HepG2 (cell line): ENCODE data around the gene FMNL1. TPM values are rescaled to one million over a fixed set of nuclear protein-coding genes. Genes with fewer than 3 reads are reported as not detected.

Source experiments
- ARID2 ChIP-seq: sonication (generic); formaldehyde crosslinking; IDR thresholded peaks from 2 replicates; pipeline ENCODE4 v1.8.1; 2022; ENCODE audit warnings: mild to moderate bottlenecking, missing genetic modification reagents, borderline replicate concordance
- CCAR2 ChIP-seq: fragments of 200-400 bp; formaldehyde crosslinking; optimal IDR thresholded peaks from 2 replicates; pipeline ENCODE3; 2018; ENCODE audit warnings: low read depth, mild to moderate bottlenecking, low read length, moderate library complexity
- CENPT ChIP-seq: sonication (generic); formaldehyde crosslinking; IDR thresholded peaks from 2 replicates; pipeline ENCODE4 v1.8.0; 2022; ENCODE audit warnings: low read depth, mild to moderate bottlenecking, moderate library complexity, missing genetic modification reagents
- FOSL1 ChIP-seq: sonication (generic); formaldehyde crosslinking; IDR thresholded peaks from 2 replicates; pipeline ENCODE4 v1.9.0; 2021; ENCODE audit warnings: missing genetic modification reagents, borderline replicate concordance
- ISX ChIP-seq: sonication (generic); formaldehyde crosslinking; conservative IDR thresholded peaks from 2 replicates; pipeline ENCODE4 v1.5.0; 2020; ENCODE audit warnings: missing genetic modification reagents
- MLLT10 ChIP-seq: sonication (generic); formaldehyde crosslinking; IDR thresholded peaks from 2 replicates; pipeline ENCODE4 v1.4.0; 2020; ENCODE audit warnings: missing genetic modification reagents
- NRL ChIP-seq: sonication (generic); formaldehyde crosslinking; IDR thresholded peaks from 2 replicates; pipeline ENCODE4 v1.5.0; 2020; ENCODE audit warnings: missing genetic modification reagents, mild to moderate bottlenecking, moderate library complexity, borderline replicate concordance
- POLR2A ChIP-seq, 2 experiments: IDR thresholded peaks; 2 replicates each; pipeline ENCODE4 v1.6.1; 2011; ENCODE audit warnings: low read depth in 2 of 2, low read length in 2 of 2, mild to moderate bottlenecking in 1 of 2, moderate library complexity in 1 of 2; ENCODE audit not compliant: insufficient read depth in 1 of 2
- REXO4 ChIP-seq: sonication (generic); formaldehyde crosslinking; IDR thresholded peaks from 2 replicates; pipeline ENCODE4 v1.8.0; 2022; ENCODE audit warnings: missing genetic modification reagents, mild to moderate bottlenecking, borderline replicate concordance
- RFX1 ChIP-seq: fragments of 450-650 bp; IDR thresholded peaks from 2 replicates; pipeline ENCODE4 v1.6.1; 2017
- RFXANK ChIP-seq: IDR thresholded peaks from 2 replicates; pipeline ENCODE4 v1.6.1; 2016
- RFXAP ChIP-seq: sonication (generic); formaldehyde crosslinking; IDR thresholded peaks from 2 replicates; pipeline ENCODE4 v1.4.0; 2020; ENCODE audit warnings: missing genetic modification reagents, borderline replicate concordance
- SOX6 ChIP-seq, 2 experiments: fragments of 450-650 bp in 1 of 2; sonication (generic) in 1 of 2; formaldehyde crosslinking in 1 of 2; IDR thresholded peaks; 2 replicates each; pipeline versions ENCODE4 v1.4.0 to v1.6.1; 2017 to 2020; ENCODE audit warnings: antibody characterized with exemption in 1 of 2, mild to moderate bottlenecking in 1 of 2, missing genetic modification reagents in 1 of 2
- THYN1 ChIP-seq: sonication (generic); formaldehyde crosslinking; IDR thresholded peaks from 2 replicates; pipeline ENCODE4 v1.8.1; 2023; ENCODE audit warnings: low read depth, mild to moderate bottlenecking, moderate library complexity, missing genetic modification reagents, borderline replicate concordance
- ZNF101 ChIP-seq: sonication (generic); formaldehyde crosslinking; IDR thresholded peaks from 2 replicates; pipeline ENCODE4 v1.4.0; 2020; ENCODE audit warnings: mild to moderate bottlenecking, low read depth, missing genetic modification reagents, borderline replicate concordance
- ZNF296 ChIP-seq: sonication (generic); formaldehyde crosslinking; conservative IDR thresholded peaks from 2 replicates; pipeline ENCODE4 v1.5.0; 2020; ENCODE audit warnings: mild to moderate bottlenecking, missing genetic modification reagents
- ZNF30 ChIP-seq: sonication (generic); formaldehyde crosslinking; IDR thresholded peaks from 2 replicates; pipeline ENCODE4 v1.5.0; 2020; ENCODE audit warnings: mild to moderate bottlenecking, missing genetic modification reagents
- ZNF329 ChIP-seq: sonication (generic); formaldehyde crosslinking; IDR thresholded peaks from 2 replicates; pipeline ENCODE4 v1.9.0; 2021; ENCODE audit warnings: low read depth, mild to moderate bottlenecking, missing genetic modification reagents
- ZNF672 ChIP-seq: sonication (generic); formaldehyde crosslinking; IDR thresholded peaks from 2 replicates; pipeline ENCODE4 v1.8.1; 2022; ENCODE audit warnings: missing genetic modification reagents
- ZNF780A ChIP-seq: sonication (generic); formaldehyde crosslinking; IDR thresholded peaks from 2 replicates; pipeline ENCODE4 v1.8.0; 2022; ENCODE audit warnings: mild to moderate bottlenecking, missing genetic modification reagents, moderate library complexity
- polyA plus RNA-seq, 8 experiments: library from polyadenylated mRNA; depleted of rRNA in 3 of 8; stranded (reverse) in 7 of 8; unstranded in 1 of 8; fragments of >200 nt; fragmentation: Illumina TruSeq in 4 of 8; extraction: Trizol in 4 of 8; gene quantifications; 2 replicates each; pipeline versions ENCODE4 v1.2.1 to v1.2.3, GENCODE V29; 2011 to 2016; ENCODE audit warnings: low read depth in 4 of 8, missing spikeins in 1 of 8, mixed read lengths in 1 of 8; ENCODE audit not compliant: insufficient read depth in 1 of 8
- total RNA-seq, 5 experiments: library from RNA; depleted of rRNA; stranded (reverse); fragments of >200 nt; fragmentation: Illumina TruSeq; extraction: Trizol; gene quantifications; 2 replicates each; pipeline ENCODE4 v1.2.3, GENCODE V29; 2016; ENCODE audit warnings: low read depth in 1 of 5
- TF ChIP-seq, protein P1 (sequence below): IDR thresholded peaks from 2 replicates; pipeline ENCODE4 v1.6.1; 2012; ENCODE audit warnings: low read depth, low read length, improper control_type of control experiment
- TF ChIP-seq, protein P2 (sequence below): sonication (generic); formaldehyde crosslinking; IDR thresholded peaks from 2 replicates; pipeline ENCODE4 v1.5.0; 2020; ENCODE audit warnings: mild to moderate bottlenecking, missing genetic modification reagents
- TF ChIP-seq, protein P3 (sequence below): sonication (generic); formaldehyde crosslinking; IDR thresholded peaks from 2 replicates; pipeline ENCODE4 v1.5.0; 2020; ENCODE audit warnings: missing genetic modification reagents

FMNL1 gene
- total and polyA plus RNA-seq, 2 of the 13 experiments (the other 11 are each of a cell fraction or from before 2014, with no cell fraction given), result 0.53 to 0.70 TPM

DNA sequence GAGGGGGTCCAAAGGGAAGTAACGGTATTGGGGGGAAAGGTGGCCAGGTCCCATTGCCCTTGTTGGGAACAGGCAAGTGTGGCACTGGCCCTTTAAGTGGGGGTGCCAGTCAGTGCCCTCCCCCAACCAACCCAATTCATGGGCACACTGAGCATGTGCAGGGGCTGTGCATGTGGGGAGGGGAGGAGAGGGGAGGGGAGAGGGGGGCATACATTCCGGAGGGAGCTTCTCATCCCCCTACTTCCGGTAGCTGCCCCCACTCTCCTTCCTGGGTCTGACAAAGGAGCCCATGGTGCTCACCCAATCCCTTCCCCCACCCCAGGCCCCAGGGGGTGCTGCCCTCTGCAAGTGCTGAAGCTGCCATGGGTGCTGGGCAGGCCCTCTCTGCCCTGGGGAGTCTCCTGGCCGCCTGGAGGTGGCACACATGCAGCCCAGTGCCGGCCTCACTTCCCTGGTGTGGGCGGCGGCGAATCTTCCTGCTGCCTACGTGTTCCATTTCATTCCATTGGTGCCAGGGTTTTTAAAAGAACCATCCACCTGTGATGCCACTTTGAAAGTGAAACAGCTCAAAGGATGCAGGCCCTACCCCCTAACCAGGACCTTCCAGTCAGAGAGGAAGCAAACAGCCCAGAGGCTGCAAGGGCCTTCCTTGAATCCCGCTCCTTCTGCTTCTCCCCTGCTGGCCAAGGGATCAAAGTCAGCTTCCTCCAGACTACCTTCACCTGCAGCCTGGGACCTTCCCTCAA is 49.0 kb upstream of the FMNL1 start (continued):
- TF ChIP-seq ZNF329 (CRISPR knock-in tag), result no peak
- no peak for TF ChIP-seq ZNF296 (CRISPR knock-in tag)
- no peak for TF ChIP-seq ISX (CRISPR knock-in tag)
- no peak; the same call in 1 of the 2 replicates for TF ChIP-seq ZNF780A (CRISPR knock-in tag)
- no peak; the same call in 1 of the 2 replicates for TF ChIP-seq THYN1 (CRISPR knock-in tag)
- TF ChIP-seq MLLT10 (CRISPR knock-in tag), result no peak
- TF ChIP-seq CENPT (CRISPR knock-in tag), result no peak
- 0 out of 2 replicates have a peak, but pooled peaks have one; percentile 18 for TF ChIP-seq RFXAP (CRISPR knock-in tag)
- no peak for TF ChIP-seq CCAR2
- TF ChIP-seq FOSL1 (CRISPR knock-in tag), result no peak
- TF ChIP-seq POLR2A (IDR thresholded peaks at IDR 0.05; ENCODE audit: insufficient read depth in 1 of 2, low read depth in 2 of 2, low read length in 2 of 2), result peak; percentile 75 to 80
- no peak for TF ChIP-seq REXO4 (CRISPR knock-in tag)
- no peak; the same call in 1 of the 2 replicates for TF ChIP-seq ZNF101 (CRISPR knock-in tag)
- TF ChIP-seq, protein P1, sequence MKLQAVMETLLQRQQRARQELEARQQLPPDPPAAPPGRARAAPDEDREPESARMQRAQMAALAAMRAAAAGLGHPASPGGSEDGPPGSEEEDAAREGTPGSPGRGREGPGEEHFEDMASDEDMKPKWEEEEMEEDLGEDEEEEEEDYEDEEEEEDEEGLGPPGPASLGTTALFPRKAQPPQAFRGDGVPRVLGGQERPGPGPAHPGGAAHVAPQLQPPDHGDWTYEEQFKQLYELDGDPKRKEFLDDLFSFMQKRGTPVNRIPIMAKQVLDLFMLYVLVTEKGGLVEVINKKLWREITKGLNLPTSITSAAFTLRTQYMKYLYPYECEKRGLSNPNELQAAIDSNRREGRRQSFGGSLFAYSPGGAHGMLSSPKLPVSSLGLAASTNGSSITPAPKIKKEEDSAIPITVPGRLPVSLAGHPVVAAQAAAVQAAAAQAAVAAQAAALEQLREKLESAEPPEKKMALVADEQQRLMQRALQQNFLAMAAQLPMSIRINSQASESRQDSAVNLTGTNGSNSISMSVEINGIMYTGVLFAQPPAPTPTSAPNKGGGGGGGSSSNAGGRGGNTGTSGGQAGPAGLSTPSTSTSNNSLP, result no peak
- TF ChIP-seq, protein P2, sequence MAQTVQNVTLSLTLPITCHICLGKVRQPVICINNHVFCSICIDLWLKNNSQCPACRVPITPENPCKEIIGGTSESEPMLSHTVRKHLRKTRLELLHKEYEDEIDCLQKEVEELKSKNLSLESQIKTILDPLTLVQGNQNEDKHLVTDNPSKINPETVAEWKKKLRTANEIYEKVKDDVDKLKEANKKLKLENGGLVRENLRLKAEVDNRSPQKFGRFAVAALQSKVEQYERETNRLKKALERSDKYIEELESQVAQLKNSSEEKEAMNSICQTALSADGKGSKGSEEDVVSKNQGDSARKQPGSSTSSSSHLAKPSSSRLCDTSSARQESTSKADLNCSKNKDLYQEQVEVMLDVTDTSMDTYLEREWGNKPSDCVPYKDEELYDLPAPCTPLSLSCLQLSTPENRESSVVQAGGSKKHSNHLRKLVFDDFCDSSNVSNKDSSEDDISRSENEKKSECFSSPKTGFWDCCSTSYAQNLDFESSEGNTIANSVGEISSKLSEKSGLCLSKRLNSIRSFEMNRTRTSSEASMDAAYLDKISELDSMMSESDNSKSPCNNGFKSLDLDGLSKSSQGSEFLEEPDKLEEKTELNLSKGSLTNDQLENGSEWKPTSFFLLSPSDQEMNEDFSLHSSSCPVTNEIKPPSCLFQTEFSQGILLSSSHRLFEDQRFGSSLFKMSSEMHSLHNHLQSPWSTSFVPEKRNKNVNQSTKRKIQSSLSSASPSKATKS (CRISPR knock-in tag), result no peak
- 0 out of 2 replicates have a peak, but pooled peaks have one; percentile 59 for TF ChIP-seq RFXANK (CRISPR knock-in tag)
- no peak for TF ChIP-seq ZNF30 (CRISPR knock-in tag)
- TF ChIP-seq SOX6 (IDR thresholded peaks at IDR 0.05), result no peak
- peak; percentile 37; the same call in 1 of the 2 replicates for TF ChIP-seq SOX6 (CRISPR knock-in tag; IDR thresholded peaks at IDR 0.05)
- no peak for TF ChIP-seq RFX1
- TF ChIP-seq, protein P3, sequence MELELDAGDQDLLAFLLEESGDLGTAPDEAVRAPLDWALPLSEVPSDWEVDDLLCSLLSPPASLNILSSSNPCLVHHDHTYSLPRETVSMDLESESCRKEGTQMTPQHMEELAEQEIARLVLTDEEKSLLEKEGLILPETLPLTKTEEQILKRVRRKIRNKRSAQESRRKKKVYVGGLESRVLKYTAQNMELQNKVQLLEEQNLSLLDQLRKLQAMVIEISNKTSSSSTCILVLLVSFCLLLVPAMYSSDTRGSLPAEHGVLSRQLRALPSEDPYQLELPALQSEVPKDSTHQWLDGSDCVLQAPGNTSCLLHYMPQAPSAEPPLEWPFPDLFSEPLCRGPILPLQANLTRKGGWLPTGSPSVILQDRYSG (CRISPR knock-in tag), result no peak
- TF ChIP-seq ZNF672, result no peak
- no peak for TF ChIP-seq ARID2 (CRISPR knock-in tag)
- no peak for TF ChIP-seq NRL (CRISPR knock-in tag)
